HepG2 (cell line): ENCODE data around the gene PASK. TPM values are rescaled to one million over a fixed set of nuclear protein-coding genes. Genes with fewer than 3 reads are reported as not detected.

ENCODE experiments used
- ARNTL ChIP-seq: sonication (generic); formaldehyde crosslinking; IDR thresholded peaks from 2 replicates; pipeline ENCODE4 v1.4.0; 2020; ENCODE audit warnings: mild to moderate bottlenecking, missing genetic modification reagents
- CAMTA2 ChIP-seq: sonication (generic); formaldehyde crosslinking; IDR thresholded peaks from 2 replicates; pipeline ENCODE4 v1.4.0; 2020; ENCODE audit warnings: mild to moderate bottlenecking, missing genetic modification reagents, borderline replicate concordance
- FLYWCH1 ChIP-seq: sonication (generic); formaldehyde crosslinking; IDR thresholded peaks from 2 replicates; pipeline ENCODE4 v1.8.1; 2023; ENCODE audit warnings: mild to moderate bottlenecking, missing genetic modification reagents
- GPN1 ChIP-seq: sonication (generic); formaldehyde crosslinking; IDR thresholded peaks from 2 replicates; pipeline ENCODE4 v1.5.1; 2020; ENCODE audit warnings: missing genetic modification reagents, borderline replicate concordance
- KLF12 ChIP-seq: sonication (generic); formaldehyde crosslinking; IDR thresholded peaks from 2 replicates; pipeline ENCODE4 v1.4.0; 2020; ENCODE audit warnings: missing genetic modification reagents, borderline replicate concordance
- NCOA5 ChIP-seq: sonication (generic); formaldehyde crosslinking; IDR thresholded peaks from 2 replicates; pipeline ENCODE4 v1.4.0; 2020; ENCODE audit warnings: missing genetic modification reagents
- SALL1 ChIP-seq: sonication (generic); formaldehyde crosslinking; IDR thresholded peaks from 2 replicates; pipeline ENCODE4 v1.8.0; 2022; ENCODE audit warnings: mild to moderate bottlenecking, missing genetic modification reagents
- ZNF138 ChIP-seq: sonication (generic); formaldehyde crosslinking; IDR thresholded peaks from 2 replicates; pipeline ENCODE4 v1.5.0; 2020; ENCODE audit warnings: mild to moderate bottlenecking, low read depth, missing genetic modification reagents
- ZNF326 ChIP-seq: sonication (generic); formaldehyde crosslinking; IDR thresholded peaks from 2 replicates; pipeline ENCODE4 v1.4.0; 2020; ENCODE audit warnings: missing genetic modification reagents, borderline replicate concordance
- ZNF563 ChIP-seq: sonication (generic); formaldehyde crosslinking; IDR thresholded peaks from 2 replicates; pipeline ENCODE4 v1.8.0; 2022; ENCODE audit warnings: mild to moderate bottlenecking, moderate library complexity, missing genetic modification reagents
- ZNF589 ChIP-seq: sonication (generic); formaldehyde crosslinking; conservative IDR thresholded peaks from 2 replicates; pipeline ENCODE4 v1.8.0; 2022; ENCODE audit warnings: mild to moderate bottlenecking, moderate library complexity, missing genetic modification reagents
- ZNF749 ChIP-seq: sonication (generic); formaldehyde crosslinking; IDR thresholded peaks from 2 replicates; pipeline ENCODE4 v1.8.0; 2022; ENCODE audit warnings: mild to moderate bottlenecking, missing genetic modification reagents, moderate library complexity, borderline replicate concordance
- polyA plus RNA-seq, 8 experiments: library from polyadenylated mRNA; depleted of rRNA in 3 of 8; stranded (reverse) in 7 of 8; unstranded in 1 of 8; fragments of >200 nt; fragmentation: Illumina TruSeq in 4 of 8; extraction: Trizol in 4 of 8; gene quantifications; 2 replicates each; pipeline versions ENCODE4 v1.2.1 to v1.2.3, GENCODE V29; 2011 to 2016; ENCODE audit warnings: low read depth in 4 of 8, missing spikeins in 1 of 8, mixed read lengths in 1 of 8; ENCODE audit not compliant: insufficient read depth in 1 of 8
- total RNA-seq, 5 experiments: library from RNA; depleted of rRNA; stranded (reverse); fragments of >200 nt; fragmentation: Illumina TruSeq; extraction: Trizol; gene quantifications; 2 replicates each; pipeline ENCODE4 v1.2.3, GENCODE V29; 2016; ENCODE audit warnings: low read depth in 1 of 5
- TF ChIP-seq, protein P1 (sequence below): IDR thresholded peaks from 2 replicates; pipeline ENCODE4 v1.4.0; 2020; ENCODE audit warnings: mild to moderate bottlenecking, missing genetic modification reagents
- TF ChIP-seq, protein P2 (sequence below): sonication (generic); formaldehyde crosslinking; IDR thresholded peaks from 2 replicates; pipeline ENCODE4 v1.4.0; 2020; ENCODE audit warnings: missing genetic modification reagents, mild to moderate bottlenecking, borderline replicate concordance
- TF ChIP-seq, protein P3 (sequence below): sonication (generic); formaldehyde crosslinking; IDR thresholded peaks from 2 replicates; pipeline ENCODE4 v1.8.1; 2023; ENCODE audit warnings: mild to moderate bottlenecking, missing genetic modification reagents
- TF ChIP-seq, protein P4 (sequence below): sonication (generic); formaldehyde crosslinking; IDR thresholded peaks from 2 replicates; pipeline ENCODE4 v1.5.0; 2020; ENCODE audit warnings: mild to moderate bottlenecking, missing genetic modification reagents, borderline replicate concordance
- TF ChIP-seq, protein P5 (sequence below): sonication (generic); formaldehyde crosslinking; IDR thresholded peaks from 2 replicates; pipeline ENCODE4 v1.4.0; 2020; ENCODE audit warnings: missing genetic modification reagents

The PASK gene
- total and polyA plus RNA-seq, 2 of the 13 experiments (the other 11 are each of a cell fraction or from before 2014, with no cell fraction given) = 6.9 to 17.0 TPM

DNA sequence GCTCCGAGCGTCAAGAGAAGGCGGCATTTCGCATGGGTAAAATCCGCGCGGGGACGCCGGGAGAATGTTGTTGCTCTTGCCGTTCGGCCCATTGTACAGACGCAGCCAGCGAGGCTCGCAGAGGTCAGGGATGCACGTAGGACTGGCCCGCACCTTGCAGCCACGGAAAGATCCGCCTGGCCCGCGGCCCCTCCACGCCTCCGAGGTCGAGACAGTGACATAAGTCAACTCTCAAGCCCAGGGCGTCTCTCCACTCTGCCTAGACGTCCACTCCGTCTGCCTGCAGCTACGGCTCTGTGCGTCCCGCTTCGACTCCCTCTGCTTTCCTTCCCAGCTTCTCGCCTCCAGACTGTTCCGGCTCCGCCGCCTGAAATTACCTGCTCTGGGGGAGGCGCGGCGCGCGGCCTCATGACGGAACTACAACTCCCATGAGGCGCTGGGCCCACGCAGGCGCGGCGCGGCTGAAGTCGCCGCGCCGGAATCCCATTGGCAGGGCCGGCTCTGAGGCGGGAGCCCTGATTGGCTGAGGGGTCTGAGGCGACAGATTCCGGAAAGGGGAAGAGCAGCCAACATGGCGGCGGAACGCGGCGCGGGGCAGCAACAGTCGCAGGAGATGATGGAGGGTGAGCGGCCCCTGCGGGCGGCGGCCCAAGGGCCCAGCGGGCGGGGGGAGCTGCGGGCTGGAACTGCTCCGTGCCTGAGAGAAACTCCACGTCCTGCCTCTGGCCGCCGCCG is 820 bp upstream of the PASK start, which contains the start of gene PPP1R7 (continued):
- TF ChIP-seq, protein P1, sequence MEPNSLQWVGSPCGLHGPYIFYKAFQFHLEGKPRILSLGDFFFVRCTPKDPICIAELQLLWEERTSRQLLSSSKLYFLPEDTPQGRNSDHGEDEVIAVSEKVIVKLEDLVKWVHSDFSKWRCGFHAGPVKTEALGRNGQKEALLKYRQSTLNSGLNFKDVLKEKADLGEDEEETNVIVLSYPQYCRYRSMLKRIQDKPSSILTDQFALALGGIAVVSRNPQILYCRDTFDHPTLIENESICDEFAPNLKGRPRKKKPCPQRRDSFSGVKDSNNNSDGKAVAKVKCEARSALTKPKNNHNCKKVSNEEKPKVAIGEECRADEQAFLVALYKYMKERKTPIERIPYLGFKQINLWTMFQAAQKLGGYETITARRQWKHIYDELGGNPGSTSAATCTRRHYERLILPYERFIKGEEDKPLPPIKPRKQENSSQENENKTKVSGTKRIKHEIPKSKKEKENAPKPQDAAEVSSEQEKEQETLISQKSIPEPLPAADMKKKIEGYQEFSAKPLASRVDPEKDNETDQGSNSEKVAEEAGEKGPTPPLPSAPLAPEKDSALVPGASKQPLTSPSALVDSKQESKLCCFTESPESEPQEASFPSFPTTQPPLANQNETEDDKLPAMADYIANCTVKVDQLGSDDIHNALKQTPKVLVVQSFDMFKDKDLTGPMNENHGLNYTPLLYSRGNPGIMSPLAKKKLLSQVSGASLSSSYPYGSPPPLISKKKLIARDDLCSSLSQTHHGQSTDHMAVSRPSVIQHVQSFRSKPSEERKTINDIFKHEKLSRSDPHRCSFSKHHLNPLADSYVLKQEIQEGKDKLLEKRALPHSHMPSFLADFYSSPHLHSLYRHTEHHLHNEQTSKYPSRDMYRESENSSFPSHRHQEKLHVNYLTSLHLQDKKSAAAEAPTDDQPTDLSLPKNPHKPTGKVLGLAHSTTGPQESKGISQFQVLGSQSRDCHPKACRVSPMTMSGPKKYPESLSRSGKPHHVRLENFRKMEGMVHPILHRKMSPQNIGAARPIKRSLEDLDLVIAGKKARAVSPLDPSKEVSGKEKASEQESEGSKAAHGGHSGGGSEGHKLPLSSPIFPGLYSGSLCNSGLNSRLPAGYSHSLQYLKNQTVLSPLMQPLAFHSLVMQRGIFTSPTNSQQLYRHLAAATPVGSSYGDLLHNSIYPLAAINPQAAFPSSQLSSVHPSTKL (CRISPR knock-in tag) = peak; percentile 6; the same call in 1 of the 2 replicates
- TF ChIP-seq, protein P2, sequence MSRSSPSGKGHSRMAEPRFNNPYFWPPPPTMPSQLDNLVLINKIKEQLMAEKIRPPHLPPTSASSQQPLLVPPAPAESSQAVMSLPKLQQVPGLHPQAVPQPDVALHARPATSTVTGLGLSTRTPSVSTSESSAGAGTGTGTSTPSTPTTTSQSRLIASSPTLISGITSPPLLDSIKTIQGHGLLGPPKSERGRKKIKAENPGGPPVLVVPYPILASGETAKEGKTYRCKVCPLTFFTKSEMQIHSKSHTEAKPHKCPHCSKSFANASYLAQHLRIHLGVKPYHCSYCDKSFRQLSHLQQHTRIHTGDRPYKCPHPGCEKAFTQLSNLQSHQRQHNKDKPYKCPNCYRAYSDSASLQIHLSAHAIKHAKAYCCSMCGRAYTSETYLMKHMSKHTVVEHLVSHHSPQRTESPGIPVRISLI (CRISPR knock-in tag) = no peak
- TF ChIP-seq GPN1 (CRISPR knock-in tag) (no peak), ZNF138 (no peak; the same call in 1 of the 2 replicates), KLF12 (peak; percentile 58; the same call in 1 of the 2 replicates), FLYWCH1 (CRISPR knock-in tag) (no peak), NCOA5 (CRISPR knock-in tag) (no peak), SALL1 (CRISPR knock-in tag) (peak; percentile 63), ARNTL (CRISPR knock-in tag) (no peak), ZNF749 (peak; percentile 96), CAMTA2 (CRISPR knock-in tag) (peak; percentile 39; the same call in 1 of the 2 replicates), ZNF589 (CRISPR knock-in tag) (peak; percentile 34), ZNF563 (CRISPR knock-in tag) (peak; percentile 59; the same call in 1 of the 2 replicates), ZNF326 (CRISPR knock-in tag) (no peak)
- TF ChIP-seq, protein P3, sequence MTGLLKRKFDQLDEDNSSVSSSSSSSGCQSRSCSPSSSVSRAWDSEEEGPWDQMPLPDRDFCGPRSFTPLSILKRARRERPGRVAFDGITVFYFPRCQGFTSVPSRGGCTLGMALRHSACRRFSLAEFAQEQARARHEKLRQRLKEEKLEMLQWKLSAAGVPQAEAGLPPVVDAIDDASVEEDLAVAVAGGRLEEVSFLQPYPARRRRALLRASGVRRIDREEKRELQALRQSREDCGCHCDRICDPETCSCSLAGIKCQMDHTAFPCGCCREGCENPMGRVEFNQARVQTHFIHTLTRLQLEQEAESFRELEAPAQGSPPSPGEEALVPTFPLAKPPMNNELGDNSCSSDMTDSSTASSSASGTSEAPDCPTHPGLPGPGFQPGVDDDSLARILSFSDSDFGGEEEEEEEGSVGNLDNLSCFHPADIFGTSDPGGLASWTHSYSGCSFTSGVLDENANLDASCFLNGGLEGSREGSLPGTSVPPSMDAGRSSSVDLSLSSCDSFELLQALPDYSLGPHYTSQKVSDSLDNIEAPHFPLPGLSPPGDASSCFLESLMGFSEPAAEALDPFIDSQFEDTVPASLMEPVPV (CRISPR knock-in tag) = 0 out of 2 replicates have a peak, but pooled peaks have one; percentile 42
- TF ChIP-seq, protein P4, sequence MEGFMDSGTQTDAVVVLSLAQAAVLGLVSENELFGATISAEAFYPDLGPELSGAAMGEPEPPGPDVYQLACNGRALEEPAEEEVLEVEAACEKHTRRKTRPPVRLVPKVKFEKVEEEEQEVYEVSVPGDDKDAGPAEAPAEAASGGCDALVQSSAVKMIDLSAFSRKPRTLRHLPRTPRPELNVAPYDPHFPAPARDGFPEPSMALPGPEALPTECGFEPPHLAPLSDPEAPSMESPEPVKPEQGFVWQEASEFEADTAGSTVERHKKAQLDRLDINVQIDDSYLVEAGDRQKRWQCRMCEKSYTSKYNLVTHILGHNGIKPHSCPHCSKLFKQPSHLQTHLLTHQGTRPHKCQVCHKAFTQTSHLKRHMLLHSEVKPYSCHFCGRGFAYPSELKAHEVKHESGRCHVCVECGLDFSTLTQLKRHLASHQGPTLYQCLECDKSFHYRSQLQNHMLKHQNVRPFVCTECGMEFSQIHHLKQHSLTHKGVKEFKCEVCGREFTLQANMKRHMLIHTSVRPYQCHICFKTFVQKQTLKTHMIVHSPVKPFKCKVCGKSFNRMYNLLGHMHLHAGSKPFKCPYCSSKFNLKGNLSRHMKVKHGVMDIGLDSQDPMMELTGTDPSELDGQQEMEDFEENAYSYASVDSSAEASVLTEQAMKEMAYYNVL (CRISPR knock-in tag) = peak; percentile 38; the same call in 1 of the 2 replicates
- TF ChIP-seq, protein P5, sequence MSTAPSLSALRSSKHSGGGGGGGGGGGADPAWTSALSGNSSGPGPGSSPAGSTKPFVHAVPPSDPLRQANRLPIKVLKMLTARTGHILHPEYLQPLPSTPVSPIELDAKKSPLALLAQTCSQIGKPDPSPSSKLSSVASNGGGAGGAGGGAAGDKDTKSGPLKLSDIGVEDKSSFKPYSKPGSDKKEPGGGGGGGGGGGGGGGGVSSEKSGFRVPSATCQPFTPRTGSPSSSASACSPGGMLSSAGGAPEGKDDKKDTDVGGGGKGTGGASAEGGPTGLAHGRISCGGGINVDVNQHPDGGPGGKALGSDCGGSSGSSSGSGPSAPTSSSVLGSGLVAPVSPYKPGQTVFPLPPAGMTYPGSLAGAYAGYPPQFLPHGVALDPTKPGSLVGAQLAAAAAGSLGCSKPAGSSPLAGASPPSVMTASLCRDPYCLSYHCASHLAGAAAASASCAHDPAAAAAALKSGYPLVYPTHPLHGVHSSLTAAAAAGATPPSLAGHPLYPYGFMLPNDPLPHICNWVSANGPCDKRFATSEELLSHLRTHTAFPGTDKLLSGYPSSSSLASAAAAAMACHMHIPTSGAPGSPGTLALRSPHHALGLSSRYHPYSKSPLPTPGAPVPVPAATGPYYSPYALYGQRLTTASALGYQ (CRISPR knock-in tag) = no peak
